ENCODE results near the gene HDAC8. TPM values are rescaled to one million over a fixed set of nuclear protein-coding genes. Genes with fewer than 3 reads are reported as not detected.

The HDAC8 gene
- total RNA-seq, 2 experiments from 2014 or later, result 32.5 to 40.0 TPM

DNA sequence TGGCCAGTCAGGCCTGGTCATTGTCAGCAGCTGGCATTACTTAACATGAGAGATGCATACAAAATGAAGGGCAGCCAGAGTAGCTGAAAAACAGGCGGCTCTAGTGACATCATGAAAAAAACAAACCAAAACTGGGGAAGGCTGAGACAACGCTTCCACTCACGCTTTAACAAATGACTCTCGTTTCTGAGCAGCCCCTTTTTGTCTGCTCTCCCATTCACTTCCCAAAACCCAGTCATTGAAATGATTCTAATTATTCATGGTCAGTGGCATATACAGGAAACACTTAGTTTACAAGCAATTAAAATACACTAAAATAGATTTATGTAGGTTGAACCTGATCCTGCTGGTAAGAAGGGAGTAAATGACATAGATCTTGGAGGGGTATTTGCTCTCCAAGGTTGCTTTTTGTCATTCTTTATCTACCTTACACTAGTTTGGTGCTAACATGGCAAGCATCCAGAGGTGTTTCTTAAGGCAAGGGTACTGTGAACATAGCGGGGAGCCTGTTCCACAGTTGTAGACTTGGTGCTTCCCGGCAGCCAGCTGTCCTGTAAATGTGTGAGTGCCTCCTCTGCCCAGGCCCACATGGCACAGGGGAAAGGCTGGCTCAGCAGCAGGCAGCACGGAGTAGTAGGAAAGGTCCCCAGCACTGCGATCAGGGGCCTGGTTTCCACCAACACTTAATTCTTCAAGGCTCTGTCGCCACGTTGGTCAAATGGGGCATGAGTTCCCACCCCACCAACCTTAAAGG is 205.8 kb downstream of the HDAC8 start:
- H3K4me2 ChIP-seq (ENCODE audit: low read length), result no peak overlapping the region
- TF ChIP-seq, protein P1, sequence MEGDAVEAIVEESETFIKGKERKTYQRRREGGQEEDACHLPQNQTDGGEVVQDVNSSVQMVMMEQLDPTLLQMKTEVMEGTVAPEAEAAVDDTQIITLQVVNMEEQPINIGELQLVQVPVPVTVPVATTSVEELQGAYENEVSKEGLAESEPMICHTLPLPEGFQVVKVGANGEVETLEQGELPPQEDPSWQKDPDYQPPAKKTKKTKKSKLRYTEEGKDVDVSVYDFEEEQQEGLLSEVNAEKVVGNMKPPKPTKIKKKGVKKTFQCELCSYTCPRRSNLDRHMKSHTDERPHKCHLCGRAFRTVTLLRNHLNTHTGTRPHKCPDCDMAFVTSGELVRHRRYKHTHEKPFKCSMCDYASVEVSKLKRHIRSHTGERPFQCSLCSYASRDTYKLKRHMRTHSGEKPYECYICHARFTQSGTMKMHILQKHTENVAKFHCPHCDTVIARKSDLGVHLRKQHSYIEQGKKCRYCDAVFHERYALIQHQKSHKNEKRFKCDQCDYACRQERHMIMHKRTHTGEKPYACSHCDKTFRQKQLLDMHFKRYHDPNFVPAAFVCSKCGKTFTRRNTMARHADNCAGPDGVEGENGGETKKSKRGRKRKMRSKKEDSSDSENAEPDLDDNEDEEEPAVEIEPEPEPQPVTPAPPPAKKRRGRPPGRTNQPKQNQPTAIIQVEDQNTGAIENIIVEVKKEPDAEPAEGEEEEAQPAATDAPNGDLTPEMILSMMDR (conservative IDR thresholded peaks at IDR 0.05; ENCODE audit: low read length), result no peak
- no peak for TF ChIP-seq EZH2phosphoT487 (IDR thresholded peaks at IDR 0.05; ENCODE audit: borderline replicate concordance, low read depth, low read length)
- intact Hi-C loops (cut with micrococcal nuclease; ENCODE audit: unreplicated experiment), result no loop called here
- no peak for DNase-seq (ENCODE audit: low spot score)
- H3K9me2 ChIP-seq (ENCODE audit: insufficient read depth, low read length), result no peaks in the 10 kb centered on the region
- no peak overlapping the region for H3K27ac ChIP-seq (ENCODE audit: low read depth, low read length, poor library complexity, severe bottlenecking)
- no peaks in the 10 kb centered on the region for H3K9me3 ChIP-seq (ENCODE audit: low read length)
- H3K36me3 ChIP-seq (ENCODE audit: insufficient read depth, low read length), result no peaks in the 10 kb centered on the region
- H2AFZ ChIP-seq (ENCODE audit: low read length), result no peak overlapping the region
- no peaks in the 10 kb centered on the region for H3K79me2 ChIP-seq (ENCODE audit: insufficient read depth, low read depth, low read length)
- no peak overlapping the region for H3K4me3 ChIP-seq (ENCODE audit: low read depth, low read length, poor library complexity, severe bottlenecking)
- H4K20me1 ChIP-seq (ENCODE audit: insufficient read depth, low read length), result no peaks in the 10 kb centered on the region
- H3K4me1 ChIP-seq (ENCODE audit: insufficient read depth, low read length, poor library complexity, severe bottlenecking), result no peaks in the 10 kb centered on the region
- BruUV-seq (replicated peaks), result no TSS peak
- ChIA-PET CTCF (ENCODE audit: unreplicated experiment) (no interaction called here), POLR2A (no interaction called here)

DNA sequence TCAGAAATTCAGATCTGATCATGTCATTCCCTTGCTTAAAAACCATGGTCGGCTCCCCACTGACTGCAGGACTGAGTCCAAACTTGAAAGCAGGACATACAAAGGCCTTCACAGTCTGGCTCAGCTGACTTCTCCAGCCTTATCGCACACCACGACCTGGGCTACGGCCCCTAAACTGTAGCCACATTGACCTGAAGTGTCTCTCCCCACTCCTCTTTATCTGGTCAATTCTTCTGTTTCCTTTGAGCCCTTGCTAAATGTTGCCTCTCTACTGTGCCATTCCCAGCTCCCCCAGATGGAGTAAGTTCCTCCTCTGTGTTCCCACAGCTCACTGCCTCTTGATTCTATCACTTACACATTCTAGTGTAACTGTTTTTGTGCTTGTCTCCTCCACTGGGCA is 206.5 kb downstream of the HDAC8 start:
- no peaks in the 10 kb centered on the region for H3K9me3 ChIP-seq (ENCODE audit: low read length)
- no peak overlapping the region for H3K4me3 ChIP-seq (ENCODE audit: low read depth, low read length, poor library complexity, severe bottlenecking)
- TF ChIP-seq, protein P1 (conservative IDR thresholded peaks at IDR 0.05; ENCODE audit: low read length), result no peak
- TF ChIP-seq EZH2phosphoT487 (IDR thresholded peaks at IDR 0.05; ENCODE audit: borderline replicate concordance, low read depth, low read length), result no peak
- H3K36me3 ChIP-seq (ENCODE audit: insufficient read depth, low read length), result no peaks in the 10 kb centered on the region
- H3K27ac ChIP-seq (ENCODE audit: low read depth, low read length, poor library complexity, severe bottlenecking), result no peak overlapping the region
- no peak for DNase-seq (ENCODE audit: low spot score)
- H3K79me2 ChIP-seq (ENCODE audit: insufficient read depth, low read depth, low read length), result no peaks in the 10 kb centered on the region
- intact Hi-C loops (cut with micrococcal nuclease; ENCODE audit: unreplicated experiment), result no loop called here
- H4K20me1 ChIP-seq (ENCODE audit: insufficient read depth, low read length), result no peaks in the 10 kb centered on the region
- no peak overlapping the region for H2AFZ ChIP-seq (ENCODE audit: low read length)
- no peaks in the 10 kb centered on the region for H3K9me2 ChIP-seq (ENCODE audit: insufficient read depth, low read length)
- ChIA-PET POLR2A (no interaction called here), CTCF (ENCODE audit: unreplicated experiment) (no interaction called here)
- no peak overlapping the region for H3K4me2 ChIP-seq (ENCODE audit: low read length)
- no peaks in the 10 kb centered on the region for H3K4me1 ChIP-seq (ENCODE audit: insufficient read depth, low read length, poor library complexity, severe bottlenecking)
- BruUV-seq (replicated peaks), result no TSS peak

DNA sequence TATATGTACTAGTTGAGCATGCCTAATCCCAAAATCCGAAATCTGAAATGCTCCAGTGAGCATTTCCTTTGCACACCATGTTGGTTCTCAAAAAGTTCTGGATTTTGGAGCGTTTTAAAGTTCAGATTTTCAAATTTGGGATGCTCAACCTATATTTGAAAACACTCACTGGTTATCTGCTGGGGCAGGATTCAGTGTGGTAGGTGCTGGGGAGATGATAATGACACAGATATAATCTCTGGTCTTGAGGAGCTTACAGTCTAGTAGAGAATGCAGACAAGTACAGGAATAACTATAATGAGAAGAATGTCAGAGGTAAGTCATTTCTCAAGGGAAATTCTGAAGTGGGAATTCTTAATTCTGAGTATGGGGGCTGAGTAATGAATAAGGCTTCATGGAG is 207.5 kb downstream of the HDAC8 start:
- Histone ChIP-seq H3K79me2 (ENCODE audit: insufficient read depth, low read depth, low read length) (no peaks in the 10 kb centered on the region), H3K27ac (ENCODE audit: low read depth, low read length, poor library complexity, severe bottlenecking) (no peak overlapping the region), H3K4me1 (ENCODE audit: insufficient read depth, low read length, poor library complexity, severe bottlenecking) (no peaks in the 10 kb centered on the region), H3K36me3 (ENCODE audit: insufficient read depth, low read length) (no peaks in the 10 kb centered on the region), H4K20me1 (ENCODE audit: insufficient read depth, low read length) (no peaks in the 10 kb centered on the region), H3K4me3 (ENCODE audit: low read depth, low read length, poor library complexity, severe bottlenecking) (no peak overlapping the region), H3K9me2 (ENCODE audit: insufficient read depth, low read length) (no peaks in the 10 kb centered on the region), H3K9me3 (ENCODE audit: low read length) (no peaks in the 10 kb centered on the region), H2AFZ (ENCODE audit: low read length) (no peak overlapping the region), H3K4me2 (ENCODE audit: low read length) (no peak overlapping the region)
- DNase-seq (ENCODE audit: low spot score), result no peak
- no TSS peak for BruUV-seq (replicated peaks)
- ChIA-PET CTCF (ENCODE audit: unreplicated experiment) (interaction anchor here (0.5 kb wide), 1 partner anchor 208 kb away, joined by 3 read pairs; no protein-coding TSS in a partner anchor), POLR2A (no interaction called here)
- no peak for TF ChIP-seq EZH2phosphoT487 (IDR thresholded peaks at IDR 0.05; ENCODE audit: borderline replicate concordance, low read depth, low read length)
- TF ChIP-seq, protein P1 (conservative IDR thresholded peaks at IDR 0.05; ENCODE audit: low read length), result no peak
- intact Hi-C loops (cut with micrococcal nuclease; ENCODE audit: unreplicated experiment), result no loop called here

Measured in OCI-LY7 (cell line).